K562 (cell line): ENCODE data around the gene VWA7. TPM values are rescaled to one million over a fixed set of nuclear protein-coding genes. Genes with fewer than 3 reads are reported as not detected.

Experiments used
- CBX2 ChIP-seq: fragments of 200-600 bp; sonication (generic); IDR thresholded peaks from one replicate; pipeline ENCODE4 v1.6.1; 2012; ENCODE audit warnings: mild to moderate bottlenecking, low read length, inconsistent platforms; ENCODE audit not compliant: insufficient read depth, poor library complexity, severe bottlenecking
- CHD4 ChIP-seq: fragments of 200-600 bp; sonication (generic); IDR thresholded peaks from 3 replicates; pipeline ENCODE4 v1.6.1; 2012; ENCODE audit warnings: low read depth, mild to moderate bottlenecking, mixed read lengths, low read length, inconsistent platforms; ENCODE audit not compliant: insufficient read depth, insufficient replicate concordance, poor library complexity, severe bottlenecking
- FOXA3 ChIP-seq, 2 experiments: fragments of 450-650 bp in 1 of 2; sonication (generic) in 1 of 2; formaldehyde crosslinking; IDR thresholded peaks in 1 of 2; conservative IDR thresholded peaks in 1 of 2; 2 replicates each; pipeline versions ENCODE4 v1.4.0 to v1.8.0; 2020 to 2022; ENCODE audit warnings: mild to moderate bottlenecking in 2 of 2, missing genetic modification reagents in 1 of 2
- HDAC1 ChIP-seq, 2 experiments: fragments of 450-650 bp; IDR thresholded peaks; 2 replicates each; pipeline ENCODE4 v1.6.1; 2016 to 2017; ENCODE audit warnings: inconsistent platforms in 1 of 2, mild to moderate bottlenecking in 1 of 2, moderate library complexity in 1 of 2
- ILF3 ChIP-seq: fragments of 450-650 bp; IDR thresholded peaks from 2 replicates; pipeline ENCODE4 v1.6.1; 2018; ENCODE audit warnings: antibody characterized with exemption, mild to moderate bottlenecking, moderate library complexity, borderline replicate concordance
- LEF1 ChIP-seq: fragments of 450-650 bp; IDR thresholded peaks from 2 replicates; pipeline ENCODE4 v1.6.1; 2016; ENCODE audit warnings: mild to moderate bottlenecking
- MAFF ChIP-seq: IDR thresholded peaks from 2 replicates; pipeline ENCODE4 v1.6.1; 2012; ENCODE audit warnings: low read length, improper control_type of control experiment
- MEF2A ChIP-seq: IDR thresholded peaks from 2 replicates; pipeline ENCODE4 v1.6.1; 2011; ENCODE audit warnings: low read depth, mild to moderate bottlenecking, low read length, moderate library complexity; ENCODE audit not compliant: control insufficient read depth
- PTTG1 ChIP-seq: fragments of 450-650 bp; IDR thresholded peaks from 2 replicates; pipeline ENCODE4 v1.6.1; 2016; ENCODE audit warnings: low read depth, mild to moderate bottlenecking, missing genetic modification characterization, missing compliant biosample characterization
- SFPQ ChIP-seq: fragments of 200-400 bp; formaldehyde crosslinking; IDR thresholded peaks from 2 replicates; pipeline ENCODE4 v1.6.1; 2017; ENCODE audit warnings: mild to moderate bottlenecking, low read depth, low read length, moderate library complexity
- SMARCB1 ChIP-seq: IDR thresholded peaks from 2 replicates; pipeline ENCODE4 v1.6.1; 2011; ENCODE audit warnings: improper control_type of control experiment, low read depth; ENCODE audit not compliant: insufficient read length
- THAP12 ChIP-seq: fragments of 250-450 bp; sonication (Bioruptor Pico); IDR thresholded peaks from 2 replicates; pipeline ENCODE4 v1.9.0; 2021; ENCODE audit warnings: mild to moderate bottlenecking, inconsistent platforms
- WHSC1 ChIP-seq: IDR thresholded peaks from one replicate; pipeline ENCODE4 v1.6.1; 2012; ENCODE audit warnings: low read length, control low read depth, inconsistent platforms
- ZC3H8 ChIP-seq: fragments of 450-650 bp; IDR thresholded peaks from 2 replicates; pipeline ENCODE4 v1.6.1; 2017
- ZKSCAN1 ChIP-seq: fragments of 150-350 bp; IDR thresholded peaks from 2 replicates; pipeline ENCODE4 v1.6.1; 2016; ENCODE audit warnings: low read depth, low read length
- ZNF165 ChIP-seq: fragments of 250-450 bp; sonication (Bioruptor Pico); IDR thresholded peaks from 2 replicates; pipeline ENCODE4 v1.4.0; 2020; ENCODE audit warnings: borderline replicate concordance
- ZNF644 ChIP-seq: fragments of 200-800 bp; sonication (Bioruptor generic); IDR thresholded peaks from 2 replicates; pipeline ENCODE4 v1.6.1; 2016; ENCODE audit warnings: low read depth, missing genetic modification characterization, missing compliant biosample characterization
- ZNF695 ChIP-seq: fragments of 450-650 bp; formaldehyde crosslinking; IDR thresholded peaks from 2 replicates; pipeline ENCODE4 v1.4.0; 2020; ENCODE audit warnings: mild to moderate bottlenecking, moderate library complexity
- ZNF764 ChIP-seq: fragments of 250-450 bp; sonication (Bioruptor Pico); IDR thresholded peaks from 2 replicates; pipeline ENCODE4 v1.4.0; 2020; ENCODE audit warnings: low read depth, mild to moderate bottlenecking, moderate library complexity
- polyA plus RNA-seq, 8 experiments: library from polyadenylated mRNA; depleted of rRNA in 4 of 8; stranded (reverse) in 5 of 8; unstranded in 3 of 8; fragments of >200 nt; fragmentation: Nextera tagmentation in 2 of 8; fragmentation: Illumina TruSeq in 1 of 8; extraction: Ambion mirVana in 2 of 8; extraction: Trizol in 1 of 8; gene quantifications; 2 replicates each; pipeline versions ENCODE4 v1.2.1 to v1.2.3, GENCODE V29; 2011 to 2014; ENCODE audit warnings: inconsistent platforms in 1 of 8, missing spikeins in 1 of 8
- total RNA-seq, 7 experiments: library from RNA; depleted of rRNA in 6 of 7; stranded (reverse); fragments of >200 nt in 6 of 7; fragmentation: Illumina TruSeq in 2 of 7; extraction: Trizol in 2 of 7; gene quantifications; 2 replicates each; pipeline versions ENCODE4 v1.2.1 to v1.2.3, GENCODE V29; 2011 to 2021; ENCODE audit warnings: low replicate concordance in 1 of 7
- TF ChIP-seq, protein P1 (sequence below): sonication (generic); formaldehyde crosslinking; IDR thresholded peaks from 2 replicates; pipeline ENCODE4 v1.8.1; 2023; ENCODE audit warnings: mild to moderate bottlenecking, missing genetic modification reagents, moderate library complexity
- TF ChIP-seq, protein P2 (sequence below), 3 experiments: fragments of 200-800 bp in 1 of 3; sonication (Bioruptor generic) in 1 of 3; sonication (generic) in 1 of 3; formaldehyde crosslinking in 1 of 3; IDR thresholded peaks; 2 replicates each; pipeline versions ENCODE4 v1.6.1 to v1.8.0; 2016 to 2022; ENCODE audit warnings: mild to moderate bottlenecking in 2 of 3, missing compliant biosample characterization in 2 of 3, missing genetic modification characterization in 2 of 3, missing genetic modification reagents in 1 of 3

VWA7 gene
- total and polyA plus RNA-seq, 9 of the 15 experiments (the other 6 are each of a cell fraction or from before 2014, with no cell fraction given): 0.18 to 2.9 (median 0.95) TPM

GRCh38 chr6:31734821-31735406, 42.2 kb downstream of the VWA7 start (continued):
- no peak for TF ChIP-seq CHD4
- TF ChIP-seq, protein P1, sequence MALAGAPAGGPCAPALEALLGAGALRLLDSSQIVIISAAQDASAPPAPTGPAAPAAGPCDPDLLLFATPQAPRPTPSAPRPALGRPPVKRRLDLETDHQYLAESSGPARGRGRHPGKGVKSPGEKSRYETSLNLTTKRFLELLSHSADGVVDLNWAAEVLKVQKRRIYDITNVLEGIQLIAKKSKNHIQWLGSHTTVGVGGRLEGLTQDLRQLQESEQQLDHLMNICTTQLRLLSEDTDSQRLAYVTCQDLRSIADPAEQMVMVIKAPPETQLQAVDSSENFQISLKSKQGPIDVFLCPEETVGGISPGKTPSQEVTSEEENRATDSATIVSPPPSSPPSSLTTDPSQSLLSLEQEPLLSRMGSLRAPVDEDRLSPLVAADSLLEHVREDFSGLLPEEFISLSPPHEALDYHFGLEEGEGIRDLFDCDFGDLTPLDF (CRISPR knock-in tag): no peak
- no peak for TF ChIP-seq ILF3
- TF ChIP-seq THAP12 (CRISPR knock-in tag): no peak; the same call in 1 of the 2 replicates
- no peak for TF ChIP-seq WHSC1
- TF ChIP-seq ZC3H8: no peak; the same call in 1 of the 2 replicates
- TF ChIP-seq FOXA3 (CRISPR knock-in tag; conservative IDR thresholded peaks at IDR 0.05 in 1 of 2, IDR thresholded peaks at IDR 0.05 in 1 of 2): 0 out of 4 replicates have a peak, but pooled peaks of 1 of the 2 experiments have one; percentile 4
- TF ChIP-seq PTTG1 (tag): no peak
- no peak for TF ChIP-seq ZNF644
- TF ChIP-seq CBX2: no peak
- TF ChIP-seq ZNF165 (CRISPR knock-in tag): peak; percentile 81; the same call in 1 of the 2 replicates
- no peak for TF ChIP-seq ZNF695 (CRISPR knock-in tag)
- no peak for TF ChIP-seq SFPQ
- TF ChIP-seq SMARCB1: no peak
- TF ChIP-seq LEF1: no peak
- TF ChIP-seq, protein P2, sequence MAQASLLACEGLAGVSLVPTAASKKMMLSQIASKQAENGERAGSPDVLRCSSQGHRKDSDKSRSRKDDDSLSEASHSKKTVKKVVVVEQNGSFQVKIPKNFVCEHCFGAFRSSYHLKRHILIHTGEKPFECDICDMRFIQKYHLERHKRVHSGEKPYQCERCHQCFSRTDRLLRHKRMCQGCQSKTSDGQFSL (CRISPR knock-in tag; IDR thresholded peaks at IDR 0.05): no peak
- TF ChIP-seq, protein P2 (tag; IDR thresholded peaks at IDR 0.05): no peak
- peak; percentile 70; the same call in 1 of the 2 replicates for TF ChIP-seq ZKSCAN1
- no peak for TF ChIP-seq MEF2A
- TF ChIP-seq ZNF764: peak; percentile 28; the same call in 1 of the 2 replicates
- peak in 1 of 2 experiments; percentile 97; a peak in 2 of 4 replicates for TF ChIP-seq HDAC1 (IDR thresholded peaks at IDR 0.05)
- no peak for TF ChIP-seq MAFF
